22Rv1 (cell line): ENCODE results near the gene PCBP1.
A peak's percentile ranks its signal among the peaks of the same experiment; 100 is the strongest.

Experiments used
- H3K27ac ChIP-seq: fragments of 450-650 bp; 2 replicates; pipeline ENCODE4 v1.5.1; 2017
- ZFX ChIP-seq: fragments of 450-650 bp; IDR thresholded peaks from 2 replicates; pipeline ENCODE4 v1.6.1; 2017; ENCODE audit warnings: antibody characterized with exemption, borderline replicate concordance
- TF ChIP-seq, protein P1 (sequence below): fragments of 450-650 bp; IDR thresholded peaks from 2 replicates; pipeline ENCODE4 v1.5.1; 2017; ENCODE audit warnings: mild to moderate bottlenecking

Gene PCBP1

DNA sequence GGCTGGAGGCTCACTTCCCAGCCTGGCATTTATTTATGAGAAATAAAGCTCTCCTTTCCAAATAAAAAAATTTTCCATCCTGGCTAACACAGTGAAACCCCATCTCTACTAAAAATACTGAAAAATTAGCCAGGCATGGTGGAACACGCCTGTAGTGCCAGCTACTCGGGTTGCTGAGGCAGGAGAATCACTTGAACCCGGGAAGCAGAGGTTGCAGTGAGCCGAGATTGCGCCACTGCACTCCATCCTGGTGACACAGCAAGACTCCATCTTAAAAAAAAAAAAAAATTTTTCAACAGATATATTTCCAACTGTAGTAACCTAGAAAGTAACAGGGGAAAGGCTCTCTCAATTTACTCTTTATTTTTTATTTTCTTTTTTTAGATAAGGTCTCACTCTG, 6.1 kb upstream of the PCBP1 start:
- H3K27ac ChIP-seq = no peak overlapping the region
- TF ChIP-seq, protein P1, sequence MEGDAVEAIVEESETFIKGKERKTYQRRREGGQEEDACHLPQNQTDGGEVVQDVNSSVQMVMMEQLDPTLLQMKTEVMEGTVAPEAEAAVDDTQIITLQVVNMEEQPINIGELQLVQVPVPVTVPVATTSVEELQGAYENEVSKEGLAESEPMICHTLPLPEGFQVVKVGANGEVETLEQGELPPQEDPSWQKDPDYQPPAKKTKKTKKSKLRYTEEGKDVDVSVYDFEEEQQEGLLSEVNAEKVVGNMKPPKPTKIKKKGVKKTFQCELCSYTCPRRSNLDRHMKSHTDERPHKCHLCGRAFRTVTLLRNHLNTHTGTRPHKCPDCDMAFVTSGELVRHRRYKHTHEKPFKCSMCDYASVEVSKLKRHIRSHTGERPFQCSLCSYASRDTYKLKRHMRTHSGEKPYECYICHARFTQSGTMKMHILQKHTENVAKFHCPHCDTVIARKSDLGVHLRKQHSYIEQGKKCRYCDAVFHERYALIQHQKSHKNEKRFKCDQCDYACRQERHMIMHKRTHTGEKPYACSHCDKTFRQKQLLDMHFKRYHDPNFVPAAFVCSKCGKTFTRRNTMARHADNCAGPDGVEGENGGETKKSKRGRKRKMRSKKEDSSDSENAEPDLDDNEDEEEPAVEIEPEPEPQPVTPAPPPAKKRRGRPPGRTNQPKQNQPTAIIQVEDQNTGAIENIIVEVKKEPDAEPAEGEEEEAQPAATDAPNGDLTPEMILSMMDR = no peak
- no peak for TF ChIP-seq ZFX

DNA sequence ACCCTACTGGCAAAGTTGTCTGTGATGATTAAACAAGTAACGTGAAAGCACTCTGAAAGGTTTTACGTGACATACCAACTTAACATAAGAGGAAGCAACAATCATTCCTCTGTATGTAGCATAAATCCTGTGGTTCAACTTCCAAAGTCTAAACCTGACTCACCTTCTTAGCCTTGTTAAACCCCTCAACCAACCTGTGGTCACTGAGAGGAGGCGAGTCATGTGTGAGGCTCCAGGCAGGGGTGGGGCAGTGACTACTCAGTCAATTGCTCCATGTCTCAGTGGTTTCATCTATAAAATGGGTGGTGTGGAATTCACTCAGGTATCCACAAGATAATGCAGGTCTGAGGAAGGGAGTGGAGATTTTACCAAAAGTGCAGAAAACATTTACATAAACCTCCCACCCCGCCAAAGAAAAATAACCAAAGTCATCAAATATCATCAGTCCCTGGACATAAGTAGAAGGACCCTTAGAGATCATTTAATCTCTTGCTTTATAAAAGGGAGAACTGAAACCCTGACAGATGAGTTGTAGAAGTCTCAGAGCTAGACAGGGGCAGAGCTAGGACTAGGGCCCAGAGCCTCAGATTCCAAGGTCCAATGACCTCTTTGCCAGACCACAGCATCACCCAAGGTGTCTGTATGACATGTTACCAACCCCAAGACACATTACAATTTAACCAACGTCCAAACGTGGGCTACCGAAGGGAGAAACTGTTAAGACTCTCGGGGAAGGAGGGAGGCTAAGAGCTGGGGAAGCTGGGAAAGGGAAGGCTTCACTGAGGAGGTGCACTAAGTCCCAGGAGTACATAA, 3.7 kb upstream of the PCBP1 start:
- no peak for TF ChIP-seq ZFX
- TF ChIP-seq, protein P1 = no peak
- peak overlapping the region; percentile 100; the same call in 1 of the 2 replicates for H3K27ac ChIP-seq

- TF ChIP-seq, protein P1 = no peak
- no peak for TF ChIP-seq ZFX
- H3K27ac ChIP-seq = peak overlapping the region; percentile 100
These were observed 2.1 kb upstream of the PCBP1 start for GRCh38 chr2:70084973-70085710.

DNA sequence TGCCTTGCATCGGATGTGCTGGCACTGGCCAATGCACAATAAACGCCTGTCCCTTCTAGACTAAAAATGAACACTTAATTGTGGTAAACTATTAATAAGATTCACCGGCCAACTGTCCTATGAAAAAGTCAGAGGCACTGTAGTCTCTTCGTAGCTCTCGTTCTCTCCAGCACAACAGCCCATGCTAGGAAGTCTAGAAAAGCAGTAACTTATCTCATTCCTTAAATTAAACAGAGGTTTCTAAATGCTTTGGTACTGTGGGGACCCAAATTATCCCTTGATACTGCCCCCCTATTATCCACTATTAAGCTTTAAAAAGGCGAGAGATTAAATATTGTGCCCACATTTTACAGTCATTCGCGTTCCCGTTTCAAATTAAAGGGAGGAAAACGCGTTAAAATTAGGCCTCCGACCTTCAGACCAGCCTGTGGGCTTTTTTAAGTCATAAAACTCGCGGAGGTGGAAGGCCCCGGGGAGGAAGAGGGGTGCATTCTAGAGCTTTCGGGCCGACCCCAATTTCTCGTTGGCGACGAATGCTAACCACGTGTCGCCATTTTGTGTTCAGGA, 1.5 kb upstream of the PCBP1 start:
- no peak for TF ChIP-seq ZFX
- TF ChIP-seq, protein P1 = no peak
- peak overlapping the region; percentile 100 for H3K27ac ChIP-seq

GRCh38 chr2:70086278-70086837, 919 bp upstream of the PCBP1 start:
- no peak for TF ChIP-seq ZFX
- TF ChIP-seq, protein P1 = no peak
- peak overlapping the region; percentile 100 for H3K27ac ChIP-seq

- peak overlapping the region; percentile 100 for H3K27ac ChIP-seq
- TF ChIP-seq ZFX = no peak
- TF ChIP-seq, protein P1 = no peak
These were observed 673 bp downstream of the PCBP1 start for GRCh38 chr2:70087702-70088597.
